GM18858 (cell line): ENCODE results near the gene ETNPPL.

ENCODE experiments used
- ATAC-seq: cut with Tn5 transposase; IDR thresholded peaks from one replicate; pipeline ENCODE4 v1.9.1; 2021; ENCODE audit not compliant: unreplicated experiment

The ETNPPL gene

GRCh38 chr4:108762559-108763225, at the start of gene ETNPPL:
TSS of gene ETNPPL (minus strand) at chr4:108763053. CDS start at chr4:108762898, 155 bp downstream.
- ATAC-seq = no peak

- ATAC-seq = no peak
These were observed 48.6 kb upstream of the ETNPPL start for GRCh38 chr4:108811486-108811885.

GRCh38 chr4:108810087-108810486, 47.2 kb upstream of the ETNPPL start:
- no peak for ATAC-seq

GRCh38 chr4:108804648-108805273, 41.9 kb upstream of the ETNPPL start:
- ATAC-seq = no peak

- no peak for ATAC-seq
These were observed 36.5 kb upstream of the ETNPPL start for GRCh38 chr4:108799306-108799705.

- ATAC-seq = no peak
These were observed 33.3 kb upstream of the ETNPPL start for GRCh38 chr4:108796173-108796572.

- ATAC-seq = no peak
These were observed 32.9 kb upstream of the ETNPPL start for GRCh38 chr4:108795733-108796132.

- ATAC-seq = no peak
These were observed 31.3 kb upstream of the ETNPPL start for GRCh38 chr4:108794136-108794535.

- no peak for ATAC-seq
These were observed 30.6 kb upstream of the ETNPPL start for GRCh38 chr4:108793415-108793814.

GRCh38 chr4:108788731-108789130, 25.9 kb upstream of the ETNPPL start:
- no peak for ATAC-seq

- no peak for ATAC-seq
These were observed 24.9 kb upstream of the ETNPPL start for GRCh38 chr4:108787724-108788123.

- ATAC-seq = no peak
These were observed 24.3 kb upstream of the ETNPPL start for GRCh38 chr4:108787106-108787505.

- no peak for ATAC-seq
These were observed 23.5 kb upstream of the ETNPPL start for GRCh38 chr4:108786351-108786750.

GRCh38 chr4:108783665-108784463, 21.0 kb upstream of the ETNPPL start:
- no peak for ATAC-seq

- ATAC-seq = no peak
These were observed 17.1 kb upstream of the ETNPPL start for GRCh38 chr4:108779958-108780357.

- ATAC-seq = no peak
These were observed 14.5 kb upstream of the ETNPPL start for GRCh38 chr4:108777388-108777787.

- ATAC-seq = no peak
These were observed 13.1 kb upstream of the ETNPPL start for GRCh38 chr4:108775921-108776320.

GRCh38 chr4:108774809-108775530, 12.1 kb upstream of the ETNPPL start:
- no peak for ATAC-seq

- no peak for ATAC-seq
These were observed 9.5 kb upstream of the ETNPPL start for GRCh38 chr4:108772402-108772801.

- ATAC-seq = no peak
These were observed 3.2 kb upstream of the ETNPPL start for GRCh38 chr4:108766058-108766457.

GRCh38 chr4:108763986-108764385, 1.1 kb upstream of the ETNPPL start:
- no peak for ATAC-seq
